PFSK-1 (cell line): ENCODE measurements around the gene GPR18.

Source experiments
- FOXP2 ChIP-seq: optimal IDR thresholded peaks from 2 replicates; pipeline ENCODE3; 2011; ENCODE audit warnings: borderline replicate concordance, control low read depth, inconsistent platforms; ENCODE audit not compliant: insufficient read depth; ENCODE audit errors: extremely low read length, extremely low read depth
- POLR2AphosphoS5 ChIP-seq: IDR thresholded peaks from 2 replicates; pipeline ENCODE4 v1.6.1; 2012; ENCODE audit warnings: low read depth, mild to moderate bottlenecking, control low read depth, low read length, moderate library complexity
- SIN3A ChIP-seq: IDR thresholded peaks from 2 replicates; pipeline ENCODE4 v1.6.1; 2012; ENCODE audit warnings: mild to moderate bottlenecking, low read length, moderate library complexity, borderline replicate concordance; ENCODE audit not compliant: insufficient read depth
- TAF1 ChIP-seq: IDR thresholded peaks from 2 replicates; pipeline ENCODE4 v1.6.1; 2012; ENCODE audit warnings: low read length, control low read depth, borderline replicate concordance; ENCODE audit not compliant: insufficient read depth
- TF ChIP-seq, protein P1 (sequence below), 2 experiments: IDR thresholded peaks; 2 replicates each; pipeline versions ENCODE4 v1.6.1 to v1.8.0; 2011 to 2012; ENCODE audit warnings: low read depth in 2 of 2, low read length in 2 of 2, control low read depth in 1 of 2, inconsistent platforms in 1 of 2, mild to moderate bottlenecking in 1 of 2, moderate library complexity in 1 of 2; ENCODE audit not compliant: insufficient read depth in 1 of 2

The GPR18 gene

DNA sequence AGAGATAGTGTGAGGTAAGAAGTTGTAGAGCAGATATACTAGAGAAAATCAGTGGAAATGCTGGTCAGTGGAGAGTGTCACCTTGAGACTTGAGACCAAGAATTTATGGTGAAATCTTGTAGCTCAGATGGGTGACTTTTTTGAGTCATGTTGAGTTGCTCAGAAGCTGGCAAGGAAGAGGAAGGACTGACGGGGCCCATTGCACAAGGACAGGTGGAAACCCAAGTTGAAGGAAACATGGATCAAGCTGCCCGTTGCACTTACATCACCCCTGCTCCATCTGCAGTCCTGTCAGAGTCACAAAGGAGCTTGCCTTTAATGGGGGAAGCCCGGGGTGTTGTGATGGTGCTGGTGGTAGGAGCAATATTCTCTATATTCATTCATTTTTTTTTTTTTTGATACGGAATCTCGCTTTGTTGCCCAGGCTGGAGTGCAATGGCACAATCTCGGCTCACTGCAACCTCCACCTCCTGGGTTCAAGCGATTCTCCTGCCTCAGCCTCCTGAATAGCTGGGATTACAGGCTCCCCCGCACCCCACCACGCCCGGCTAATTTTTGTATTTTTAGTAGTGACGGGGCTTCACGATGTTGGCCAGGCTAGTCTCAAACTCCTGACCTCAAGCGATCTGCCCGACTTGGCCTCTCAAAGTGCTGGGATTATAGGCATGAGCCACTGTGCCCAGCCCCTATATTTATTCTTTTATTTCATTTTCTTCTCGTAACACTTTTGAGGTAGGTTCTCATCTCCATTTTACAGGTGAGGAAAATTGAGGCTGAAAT, 30.1 kb downstream of the GPR18 start:
- TF ChIP-seq SIN3A, result no peak
- no peak for TF ChIP-seq TAF1
- TF ChIP-seq, protein P1, sequence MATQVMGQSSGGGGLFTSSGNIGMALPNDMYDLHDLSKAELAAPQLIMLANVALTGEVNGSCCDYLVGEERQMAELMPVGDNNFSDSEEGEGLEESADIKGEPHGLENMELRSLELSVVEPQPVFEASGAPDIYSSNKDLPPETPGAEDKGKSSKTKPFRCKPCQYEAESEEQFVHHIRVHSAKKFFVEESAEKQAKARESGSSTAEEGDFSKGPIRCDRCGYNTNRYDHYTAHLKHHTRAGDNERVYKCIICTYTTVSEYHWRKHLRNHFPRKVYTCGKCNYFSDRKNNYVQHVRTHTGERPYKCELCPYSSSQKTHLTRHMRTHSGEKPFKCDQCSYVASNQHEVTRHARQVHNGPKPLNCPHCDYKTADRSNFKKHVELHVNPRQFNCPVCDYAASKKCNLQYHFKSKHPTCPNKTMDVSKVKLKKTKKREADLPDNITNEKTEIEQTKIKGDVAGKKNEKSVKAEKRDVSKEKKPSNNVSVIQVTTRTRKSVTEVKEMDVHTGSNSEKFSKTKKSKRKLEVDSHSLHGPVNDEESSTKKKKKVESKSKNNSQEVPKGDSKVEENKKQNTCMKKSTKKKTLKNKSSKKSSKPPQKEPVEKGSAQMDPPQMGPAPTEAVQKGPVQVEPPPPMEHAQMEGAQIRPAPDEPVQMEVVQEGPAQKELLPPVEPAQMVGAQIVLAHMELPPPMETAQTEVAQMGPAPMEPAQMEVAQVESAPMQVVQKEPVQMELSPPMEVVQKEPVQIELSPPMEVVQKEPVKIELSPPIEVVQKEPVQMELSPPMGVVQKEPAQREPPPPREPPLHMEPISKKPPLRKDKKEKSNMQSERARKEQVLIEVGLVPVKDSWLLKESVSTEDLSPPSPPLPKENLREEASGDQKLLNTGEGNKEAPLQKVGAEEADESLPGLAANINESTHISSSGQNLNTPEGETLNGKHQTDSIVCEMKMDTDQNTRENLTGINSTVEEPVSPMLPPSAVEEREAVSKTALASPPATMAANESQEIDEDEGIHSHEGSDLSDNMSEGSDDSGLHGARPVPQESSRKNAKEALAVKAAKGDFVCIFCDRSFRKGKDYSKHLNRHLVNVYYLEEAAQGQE (IDR thresholded peaks at IDR 0.05; ENCODE audit: insufficient read depth in 1 of 2, low read depth in 2 of 2, low read length in 2 of 2), result no peak
- TF ChIP-seq FOXP2, result no peak
- TF ChIP-seq POLR2AphosphoS5, result no peak

DNA sequence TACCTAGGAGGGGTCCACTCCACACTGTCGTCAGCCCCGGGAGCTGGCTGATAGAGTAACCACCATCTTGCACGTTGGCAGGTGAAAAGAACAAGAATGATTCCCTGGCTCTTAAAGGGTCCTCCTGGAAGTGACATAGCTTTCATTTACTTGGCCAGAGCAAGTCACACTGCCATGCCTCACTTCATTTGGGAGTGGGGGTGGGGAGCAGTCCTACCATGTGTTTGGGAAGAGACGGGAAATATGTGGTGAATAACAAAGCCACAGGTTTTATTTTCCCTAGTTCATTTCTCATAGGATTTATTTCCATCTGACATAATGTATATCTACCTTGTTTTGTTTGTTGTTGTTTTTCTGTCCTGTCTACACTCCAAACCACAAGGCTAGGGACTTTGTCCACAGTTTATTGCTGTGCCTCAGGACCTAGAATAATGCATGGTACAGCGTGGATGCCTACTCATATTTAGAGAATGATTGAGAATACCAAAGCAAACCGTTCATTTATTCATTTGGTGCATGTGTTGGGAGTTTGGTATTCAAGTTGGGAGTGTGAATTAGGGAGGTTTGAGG, 30.8 kb downstream of the GPR18 start:
- TF ChIP-seq SIN3A (no peak), FOXP2 (no peak), POLR2AphosphoS5 (no peak), TAF1 (no peak)

DNA sequence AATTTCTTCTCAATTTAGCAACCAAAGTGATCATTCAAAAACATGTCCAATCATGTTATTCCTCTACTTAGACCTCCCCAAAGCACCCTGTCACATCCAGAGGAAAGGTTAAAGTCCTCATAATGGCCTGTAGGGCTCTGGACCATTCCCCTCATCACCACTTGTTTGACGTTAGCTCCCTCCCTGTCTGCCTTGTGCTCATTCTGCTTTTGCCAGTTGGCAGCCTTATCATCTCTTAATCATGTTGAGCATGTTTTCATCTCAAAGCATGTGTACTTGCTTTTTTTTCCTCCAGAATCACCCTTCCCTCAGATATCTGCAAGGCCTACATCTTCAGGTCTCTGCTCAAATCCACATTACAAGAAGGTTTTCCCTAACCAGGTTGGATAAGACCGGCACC, 31.7 kb downstream of the GPR18 start:
- TF ChIP-seq FOXP2, result no peak
- TF ChIP-seq, protein P1 (IDR thresholded peaks at IDR 0.05; ENCODE audit: insufficient read depth in 1 of 2, low read depth in 2 of 2, low read length in 2 of 2), result no peak
- no peak for TF ChIP-seq SIN3A
- TF ChIP-seq TAF1, result no peak
- TF ChIP-seq POLR2AphosphoS5, result no peak

DNA sequence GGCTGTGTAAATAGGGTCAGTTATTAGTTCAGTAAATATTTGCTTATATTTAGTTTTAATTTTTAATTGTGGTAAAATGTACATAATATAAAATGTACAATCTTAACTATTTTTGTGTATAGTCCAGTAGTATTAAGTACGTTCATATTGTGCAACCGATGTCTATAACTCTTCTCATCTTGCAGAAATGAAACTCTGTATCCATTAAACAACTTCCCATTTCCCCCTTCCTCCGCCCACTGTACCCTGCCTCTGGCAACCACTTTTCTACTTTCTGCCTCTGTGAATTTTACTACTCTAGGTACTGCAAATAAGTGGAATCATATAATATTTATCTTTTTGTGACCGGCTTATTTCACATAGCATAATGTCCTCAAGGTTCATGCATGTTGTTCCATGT, 33.1 kb downstream of the GPR18 start:
- TF ChIP-seq SIN3A (no peak), TAF1 (no peak), FOXP2 (no peak), POLR2AphosphoS5 (no peak)
- TF ChIP-seq, protein P1 (IDR thresholded peaks at IDR 0.05; ENCODE audit: insufficient read depth in 1 of 2, low read depth in 2 of 2, low read length in 2 of 2), result no peak

DNA sequence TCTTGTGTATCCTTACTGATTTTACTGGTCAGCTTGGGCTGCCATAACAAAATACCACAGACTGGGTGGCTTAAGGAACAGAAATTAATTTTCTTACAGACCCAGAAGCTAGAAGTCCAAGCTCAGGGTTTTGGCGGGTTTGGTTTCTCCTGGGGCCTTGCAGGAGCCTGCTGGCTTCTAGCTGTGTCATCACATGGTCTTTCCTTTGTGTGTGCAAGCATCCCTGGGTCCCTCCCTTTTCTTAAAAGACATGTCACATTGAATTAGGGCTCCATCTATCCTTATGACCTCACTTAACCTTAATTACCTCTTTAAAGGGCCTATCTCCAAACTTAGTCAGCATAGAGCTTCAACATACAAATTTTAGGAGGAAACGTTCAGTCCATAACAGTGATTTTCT, 34.2 kb downstream of the GPR18 start:
- no peak for TF ChIP-seq FOXP2
- TF ChIP-seq, protein P1 (IDR thresholded peaks at IDR 0.05; ENCODE audit: insufficient read depth in 1 of 2, low read depth in 2 of 2, low read length in 2 of 2), result no peak
